IPS-11a (cell line): ENCODE data around the gene C2orf76.
A peak's percentile ranks its signal among the peaks of the same experiment; 100 is the strongest.
"Not testable (repeated sequence)": the region's sequence is repeated elsewhere in the genome, so short reads cannot be mapped to it uniquely, and the experiment has no call there.

Experiments
- H3K4me3 ChIP-seq: one replicate; pipeline ENCODE4 v1.5.1; 2013; ENCODE audit warnings: low read depth, low read length, control low read depth

C2orf76 gene

GRCh38 chr2:119377993-119378345, 11.3 kb upstream of the C2orf76 start:
- no peak overlapping the region for H3K4me3 ChIP-seq

DNA sequence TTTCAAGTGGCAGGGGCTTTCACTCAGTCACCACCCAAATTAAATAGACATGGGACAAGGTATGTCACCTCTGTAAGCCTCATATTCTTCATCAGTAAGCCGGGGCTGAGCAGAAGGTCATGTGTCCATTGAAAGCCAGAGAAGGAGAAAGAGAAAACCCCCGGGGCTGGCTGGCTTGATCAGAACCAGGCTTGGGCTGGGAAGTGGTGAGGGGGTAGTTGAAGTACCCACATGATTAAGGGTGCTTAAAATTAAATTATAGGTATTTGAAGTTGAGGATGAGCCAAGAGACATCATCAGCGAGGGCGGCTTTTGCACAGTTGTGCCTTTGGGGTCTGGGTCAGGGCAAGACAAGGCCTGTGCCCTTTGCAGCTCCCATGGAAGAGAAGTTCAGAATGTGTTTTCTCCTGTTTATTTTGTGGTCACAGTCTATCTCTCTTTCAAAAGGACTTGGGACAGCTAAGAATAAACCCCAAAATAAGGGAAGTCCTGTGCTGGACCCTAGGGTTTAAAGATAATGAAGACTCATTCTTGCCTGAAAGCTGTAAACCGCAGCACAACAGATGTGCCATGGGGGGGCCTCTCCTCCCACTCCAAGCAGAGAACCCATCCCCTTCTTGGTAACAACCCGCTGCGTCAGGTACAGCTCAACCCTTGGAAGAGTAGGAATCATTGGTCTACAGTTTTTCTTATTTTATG, 10.8 kb upstream of the C2orf76 start:
- H3K4me3 ChIP-seq = no peak overlapping the region

DNA sequence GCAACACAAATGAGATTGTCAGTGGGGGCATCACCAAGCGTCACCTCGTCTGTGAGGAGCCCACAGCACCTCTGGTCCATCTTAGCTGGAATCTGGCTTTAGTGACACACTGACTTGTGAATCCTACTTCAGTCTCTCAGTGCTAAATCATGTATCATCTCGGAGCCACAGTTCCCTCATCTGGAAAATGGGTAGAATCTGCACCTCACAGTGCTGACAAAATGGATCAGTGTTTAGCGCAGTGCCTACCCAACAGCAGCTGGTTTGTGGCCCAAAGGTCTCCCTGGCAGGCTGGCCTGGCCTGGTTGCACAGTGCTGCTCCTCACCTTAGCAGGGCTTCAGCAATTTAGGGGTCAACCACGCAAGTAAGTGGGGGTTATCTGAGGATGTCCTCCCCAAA, 10.2 kb upstream of the C2orf76 start:
- H3K4me3 ChIP-seq = no peak overlapping the region

- not testable (repeated sequence) for H3K4me3 ChIP-seq
These were observed 9.8 kb upstream of the C2orf76 start for GRCh38 chr2:119376406-119376805.

DNA sequence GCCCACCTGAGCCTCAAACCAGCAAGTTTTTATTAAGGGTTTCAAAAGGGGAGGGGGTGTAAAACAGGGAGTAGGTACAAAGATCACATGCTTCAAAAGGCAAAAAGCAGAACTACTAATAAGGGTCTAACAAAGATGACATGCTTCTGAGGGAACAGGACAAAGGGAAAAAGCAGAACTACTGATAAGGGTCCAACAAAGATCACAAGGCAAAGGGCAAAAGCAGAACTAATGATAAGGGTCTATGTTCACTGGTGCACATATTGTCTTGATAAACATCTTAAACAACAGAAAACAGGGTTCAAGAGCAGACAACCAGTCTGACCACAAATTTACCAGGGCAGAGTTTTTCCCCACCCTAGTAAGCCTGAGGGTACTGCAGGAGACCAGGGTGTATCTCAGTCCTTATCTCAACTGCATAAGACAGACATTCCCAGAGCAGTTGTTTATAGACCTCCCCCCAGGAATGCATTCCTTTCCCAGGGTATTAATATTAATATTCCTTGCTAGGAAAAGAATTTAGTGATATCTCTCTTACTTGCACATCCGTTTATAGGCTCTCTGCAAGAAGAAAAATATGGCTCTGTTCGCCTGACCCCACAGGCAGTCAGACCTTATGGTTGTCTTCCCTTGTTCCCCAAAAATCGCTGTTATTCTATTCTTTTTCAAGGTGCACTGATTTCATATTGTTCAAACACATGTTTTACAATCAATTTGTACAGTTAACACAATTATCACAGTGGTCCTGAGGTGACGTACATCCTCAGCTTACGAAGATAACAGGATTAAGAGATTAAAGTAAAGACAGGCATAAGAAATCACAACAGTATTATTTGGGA, 7.5 kb upstream of the C2orf76 start:
- not testable (repeated sequence) for H3K4me3 ChIP-seq

DNA sequence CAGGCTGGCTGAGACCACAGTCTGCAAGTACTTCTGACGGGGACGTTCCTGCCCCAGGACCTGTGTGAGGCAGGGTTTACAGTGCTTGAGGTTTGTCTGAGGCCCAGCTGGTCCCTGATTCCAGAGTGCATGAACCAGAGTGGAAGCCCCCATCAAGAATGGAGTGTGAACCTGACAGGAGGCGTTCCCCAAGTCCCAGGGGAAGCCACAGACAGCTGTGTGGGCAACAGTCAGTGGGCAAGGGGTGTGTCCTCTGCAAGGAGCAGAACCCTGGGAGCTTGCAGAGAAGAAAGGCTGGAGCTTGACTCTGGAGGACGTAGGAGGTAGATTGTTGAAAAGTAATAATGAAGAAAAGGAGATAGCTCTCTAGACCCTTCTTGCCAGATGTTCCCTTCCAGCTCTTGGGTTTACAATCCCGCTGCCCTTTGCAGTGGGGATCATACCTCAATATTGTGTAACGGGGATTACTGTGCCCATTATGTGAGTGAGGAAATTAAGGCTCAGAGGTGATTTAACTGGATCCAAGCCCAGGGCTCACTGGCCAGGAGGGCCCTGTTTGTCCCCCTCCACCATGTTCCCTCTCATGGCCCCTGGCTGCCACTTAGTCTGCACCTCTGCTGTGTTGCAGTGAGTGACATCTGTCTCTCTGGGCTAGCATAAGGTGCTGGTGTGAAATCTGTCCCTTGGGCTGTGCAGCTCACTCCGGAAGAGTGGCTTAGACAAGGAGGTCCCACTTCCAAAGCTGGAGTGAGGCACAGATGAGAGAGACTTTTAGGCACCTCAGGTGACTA, 6.3 kb upstream of the C2orf76 start:
- H3K4me3 ChIP-seq = no peak overlapping the region

DNA sequence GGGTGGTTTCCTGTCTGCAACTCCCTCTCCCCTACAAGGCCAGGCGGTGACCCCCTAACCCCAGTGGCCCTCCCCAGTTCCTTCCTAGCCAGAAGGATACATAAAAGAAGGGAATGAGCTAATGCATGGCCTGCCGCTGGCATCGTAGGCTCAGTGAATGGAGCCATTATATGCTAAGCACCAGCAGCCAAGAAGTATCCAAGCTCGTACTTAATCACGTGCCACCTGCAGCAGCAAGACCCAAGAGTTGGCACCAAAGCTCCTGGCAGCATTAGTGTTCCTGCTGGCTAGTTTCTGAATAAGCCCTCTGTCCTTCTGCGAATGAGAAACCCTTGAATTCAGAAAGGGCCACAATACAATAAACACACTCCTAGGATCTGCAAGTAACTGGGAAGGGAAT, 4.5 kb upstream of the C2orf76 start:
- no peak overlapping the region for H3K4me3 ChIP-seq

GRCh38 chr2:119369845-119370244, 3.2 kb upstream of the C2orf76 start:
- H3K4me3 ChIP-seq = no peak overlapping the region

DNA sequence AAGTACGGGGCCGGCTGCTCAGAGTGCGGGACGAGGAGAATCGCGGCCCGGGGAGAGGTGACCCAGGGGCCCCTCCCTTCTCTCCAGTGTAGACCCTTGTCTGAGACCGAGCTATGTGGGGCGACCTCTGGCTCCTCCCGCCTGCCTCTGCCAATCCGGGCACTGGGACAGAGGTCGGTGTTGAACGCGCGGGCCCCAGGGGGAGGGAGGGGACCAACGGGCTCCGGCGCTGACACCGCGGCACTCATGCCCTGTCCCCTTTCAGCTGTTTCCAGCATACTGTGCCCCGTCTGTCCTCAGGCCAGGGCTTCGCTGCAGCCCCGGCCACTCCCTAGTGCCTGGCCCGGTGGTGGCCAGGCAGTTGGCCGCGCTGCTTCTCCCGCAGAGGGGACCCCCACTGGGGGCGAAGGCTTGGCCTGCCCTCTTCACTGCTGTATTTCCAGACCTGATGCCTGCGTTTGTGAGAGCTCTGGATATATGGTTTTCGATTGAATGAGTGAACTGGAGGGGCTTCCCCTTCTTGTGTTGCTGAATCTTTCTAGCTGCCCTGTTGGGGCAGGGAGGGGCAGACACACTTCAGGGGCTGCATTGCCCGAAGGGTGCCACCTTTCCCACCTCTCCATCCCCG, 952 bp upstream of the C2orf76 start:
- peak overlapping the region; percentile 81 for H3K4me3 ChIP-seq

- peak overlapping the region; percentile 81 for H3K4me3 ChIP-seq
These were observed 429 bp downstream of the C2orf76 start for GRCh38 chr2:119366161-119366648.

DNA sequence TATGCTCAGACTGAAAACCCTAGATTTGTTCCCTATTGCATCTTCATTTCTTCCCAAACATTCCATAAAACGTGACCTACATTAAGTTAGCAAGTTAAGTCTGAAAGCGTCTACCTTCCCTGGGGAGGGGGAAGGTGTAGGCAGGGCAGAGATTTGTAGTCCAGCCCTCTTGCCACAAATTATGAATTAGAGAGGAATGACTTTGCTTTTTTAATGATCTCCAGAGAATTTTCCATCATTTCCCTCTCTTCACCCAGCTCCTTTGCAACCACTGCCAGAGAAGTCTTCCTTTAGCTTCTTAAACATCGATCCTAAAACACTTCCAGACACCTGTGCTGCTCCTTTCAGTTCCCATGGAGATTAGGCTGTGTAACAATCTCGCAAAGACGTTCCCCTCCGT, 1.2 kb downstream of the C2orf76 start:
- no peak overlapping the region for H3K4me3 ChIP-seq

DNA sequence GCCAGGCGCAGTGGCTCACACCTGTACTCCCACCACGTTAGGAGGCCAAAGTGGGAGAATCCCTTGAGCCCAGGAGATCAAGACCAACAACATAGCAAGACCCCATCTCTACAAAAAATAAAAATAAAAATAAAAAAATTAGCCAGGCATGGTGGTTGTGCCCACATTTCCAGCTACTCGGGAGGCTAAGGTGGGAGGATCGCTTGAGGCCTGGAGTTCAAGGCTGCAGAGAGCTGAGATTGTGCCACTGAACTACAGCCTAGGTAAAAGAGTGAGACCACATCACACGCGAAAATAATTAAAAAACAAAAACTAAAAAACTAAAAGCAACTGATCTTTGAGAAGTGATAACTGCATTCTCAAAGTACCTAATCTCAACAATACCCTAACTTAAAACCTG, 1.8 kb downstream of the C2orf76 start:
- H3K4me3 ChIP-seq = no peak overlapping the region

DNA sequence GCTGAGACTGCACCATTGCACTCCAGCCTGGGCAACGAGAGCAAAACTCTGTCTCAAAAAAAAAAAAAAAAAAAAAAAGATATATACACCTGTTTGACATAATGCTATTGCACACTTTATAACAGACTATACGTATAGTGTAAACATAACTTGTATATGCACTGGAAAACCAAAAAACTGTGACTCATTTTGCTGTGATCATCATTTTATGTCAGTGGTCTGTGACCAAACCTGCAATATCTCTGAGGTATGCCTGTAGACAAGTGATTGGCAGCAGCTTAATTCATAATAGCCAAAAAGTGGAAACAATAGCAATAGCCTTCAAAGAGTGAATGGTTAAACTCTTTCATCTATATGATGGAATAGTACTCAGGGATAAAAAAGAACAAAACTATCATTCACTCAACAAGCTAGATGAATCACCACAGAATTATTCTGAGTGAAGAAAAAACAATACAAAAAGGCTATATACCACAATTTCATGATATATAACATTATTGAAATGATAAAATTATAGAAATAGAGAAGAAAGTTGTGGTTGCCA, 6.1 kb downstream of the C2orf76 start:
- H3K4me3 ChIP-seq = no peak overlapping the region

GRCh38 chr2:119359774-119360173, 6.9 kb downstream of the C2orf76 start:
- no peak overlapping the region for H3K4me3 ChIP-seq

GRCh38 chr2:119354860-119355259, 11.8 kb downstream of the C2orf76 start:
- no peak overlapping the region for H3K4me3 ChIP-seq

GRCh38 chr2:119352357-119352756, 14.3 kb downstream of the C2orf76 start:
- no peak overlapping the region for H3K4me3 ChIP-seq

DNA sequence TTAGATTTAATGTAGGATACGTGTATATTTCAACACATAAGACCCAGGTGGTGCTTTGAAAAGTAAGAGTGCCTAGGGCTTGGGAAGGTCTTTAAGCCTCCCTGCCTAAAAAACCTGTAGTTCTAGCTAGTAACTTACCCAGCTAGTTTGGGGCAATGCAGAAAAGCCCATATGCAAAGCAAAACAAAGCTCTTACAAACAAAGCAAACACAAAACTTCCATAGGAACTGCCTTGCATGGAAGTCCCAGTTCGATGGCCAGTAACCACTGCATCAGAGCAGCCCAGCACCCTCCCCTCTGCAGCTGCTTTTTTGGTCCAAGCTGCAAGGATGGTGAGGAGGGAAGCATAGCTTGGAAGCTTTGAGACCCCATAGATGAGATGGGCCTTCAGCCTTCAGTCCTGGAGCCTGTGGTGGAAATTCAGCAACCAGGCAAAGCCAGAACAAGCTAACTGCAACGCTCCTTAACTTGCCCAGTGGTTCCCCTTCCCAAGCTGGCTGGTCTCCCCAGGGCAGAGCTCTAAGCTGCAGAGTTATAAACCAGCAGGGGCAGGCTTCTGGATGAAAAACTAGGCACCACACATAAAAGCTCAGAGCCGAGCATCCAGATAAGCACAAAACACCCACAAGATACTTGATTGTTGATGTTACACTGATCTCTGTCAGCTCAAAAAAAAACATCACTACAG, 16.2 kb downstream of the C2orf76 start:
- no peak overlapping the region for H3K4me3 ChIP-seq

DNA sequence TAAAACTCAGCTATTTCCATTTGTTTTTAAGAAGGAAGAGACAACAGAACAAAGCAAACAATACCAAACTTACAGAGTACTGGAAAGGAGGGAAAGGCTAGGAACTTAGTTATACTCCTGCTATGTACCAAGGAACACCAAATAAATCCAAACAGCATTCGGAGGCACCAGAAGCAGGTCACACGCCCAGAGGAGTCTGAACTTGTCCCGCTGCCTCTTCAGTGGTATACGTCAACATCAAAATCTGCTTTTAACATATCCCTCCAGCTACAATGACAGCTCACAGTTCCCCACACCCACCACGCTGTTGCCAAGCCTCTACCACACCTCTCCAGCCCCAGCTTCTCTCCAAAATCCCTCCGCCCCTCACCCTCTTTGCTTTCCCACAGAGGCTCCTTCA, 17.3 kb downstream of the C2orf76 start:
- H3K4me3 ChIP-seq = no peak overlapping the region

GRCh38 chr2:119341684-119342083, 24.9 kb downstream of the C2orf76 start:
- no peak overlapping the region for H3K4me3 ChIP-seq

- H3K4me3 ChIP-seq = no peak overlapping the region
These were observed 27.1 kb downstream of the C2orf76 start for GRCh38 chr2:119339562-119339923.
